Stimulated activated CD8-positive, alpha-beta memory T cell treated with anti-CD3 and anti-CD28 coated beads, Interleukin-4, amount 100 ng/mL, for 1 hour (primary cell): ENCODE measurements around the gene RTN4RL1.

Experiments used
- DNase-seq, 2 donors: peaks; one replicate each; pipeline ENCODE4 v3.0.0-alpha.2; 2020; ENCODE audit warnings: low read depth in 2 of 2, low spot score in 1 of 2

RTN4RL1 gene

GRCh38 chr17:2047590-2047989, 22.5 kb upstream of the RTN4RL1 start:
- no peak for DNase-seq

- DNase-seq: no peak
Measured at GRCh38 chr17:2044263-2044894, 19.2 kb upstream of the RTN4RL1 start.

GRCh38 chr17:2043785-2044184, 18.7 kb upstream of the RTN4RL1 start:
- no peak for DNase-seq

- DNase-seq: no peak
Measured at GRCh38 chr17:2042933-2043332, 17.8 kb upstream of the RTN4RL1 start.

GRCh38 chr17:2042390-2042847, 17.3 kb upstream of the RTN4RL1 start:
- no peak for DNase-seq

- DNase-seq: peak; percentile 95 to 97
Measured at GRCh38 chr17:2041561-2042389, 16.6 kb upstream of the RTN4RL1 start, which contains the start of gene OVCA2. TSS of gene OVCA2 (plus strand) at chr17:2042022. CDS start at chr17:2042048, 26 bp downstream.

GRCh38 chr17:2040942-2041560, 15.9 kb upstream of the RTN4RL1 start:
- no peak for DNase-seq

- no peak for DNase-seq
Measured at GRCh38 chr17:2040219-2040827, 15.2 kb upstream of the RTN4RL1 start.

- no peak for DNase-seq
Measured at GRCh38 chr17:2037155-2037554, 12.0 kb upstream of the RTN4RL1 start.

GRCh38 chr17:2035541-2036488, 10.7 kb upstream of the RTN4RL1 start:
- no peak for DNase-seq

GRCh38 chr17:2034806-2035540, 9.8 kb upstream of the RTN4RL1 start:
- DNase-seq: no peak

GRCh38 chr17:2034157-2034556, 9.0 kb upstream of the RTN4RL1 start:
- DNase-seq: no peak

- no peak for DNase-seq
Measured at GRCh38 chr17:2033153-2033552, 8.0 kb upstream of the RTN4RL1 start.

GRCh38 chr17:2030779-2031163, 5.6 kb upstream of the RTN4RL1 start:
- no peak for DNase-seq

GRCh38 chr17:2029911-2030778, 5.0 kb upstream of the RTN4RL1 start, which contains the start of gene DPH1:
TSS of gene DPH1 (plus strand) at chr17:2030153. CDS start at chr17:2030170, 17 bp downstream.
- peak in 1 of 2 donors; percentile 72 for DNase-seq

- no peak for DNase-seq
Measured at GRCh38 chr17:2028737-2029136, 3.6 kb upstream of the RTN4RL1 start.

GRCh38 chr17:2028234-2028614, 3.1 kb upstream of the RTN4RL1 start:
- DNase-seq: no peak

GRCh38 chr17:2027528-2028233, 2.5 kb upstream of the RTN4RL1 start:
- DNase-seq: no peak
